SK-N-SH (cell line): ENCODE results near the gene CDH2.

ENCODE experiments used
- EZH2phosphoT487 ChIP-seq: fragments of 200-600 bp; sonication (generic); IDR thresholded peaks from 2 replicates; pipeline ENCODE4 v1.6.1; 2017; ENCODE audit warnings: low read depth, mixed run types, mild to moderate bottlenecking, antibody characterized with exemption, moderate library complexity, borderline replicate concordance
- GABPA ChIP-seq: IDR thresholded peaks from 2 replicates; pipeline ENCODE4 v1.4.0; 2012; ENCODE audit warnings: low read depth, mild to moderate bottlenecking
- NRF1 ChIP-seq: IDR thresholded peaks from 2 replicates; pipeline ENCODE4 v1.6.1; 2012; ENCODE audit warnings: low read depth, mild to moderate bottlenecking, low read length
- POLR2AphosphoS5 ChIP-seq: IDR thresholded peaks from 2 replicates; pipeline ENCODE4 v1.6.1; 2012; ENCODE audit warnings: low read depth, low read length
- RAD21 ChIP-seq: IDR thresholded peaks from 2 replicates; pipeline ENCODE4 v1.6.1; 2012; ENCODE audit warnings: mild to moderate bottlenecking, low read length
- SMC3 ChIP-seq: IDR thresholded peaks from 2 replicates; pipeline ENCODE4 v1.6.1; 2012; ENCODE audit warnings: low read depth, low read length, improper control_type of control experiment
- TAF1 ChIP-seq: IDR thresholded peaks from 2 replicates; pipeline ENCODE4 v1.6.1; 2012; ENCODE audit warnings: low read depth, mild to moderate bottlenecking, low read length, moderate library complexity, borderline replicate concordance
- TF ChIP-seq, protein P1 (sequence below): fragments of 200-600 bp; sonication (generic); IDR thresholded peaks from 2 replicates; pipeline ENCODE4 v1.6.1; 2017; ENCODE audit warnings: antibody characterized with exemption, mild to moderate bottlenecking, moderate library complexity
- TF ChIP-seq, protein P2 (sequence below): IDR thresholded peaks from 2 replicates; pipeline ENCODE4 v1.4.0; 2012; ENCODE audit warnings: low read depth, borderline replicate concordance
- TF ChIP-seq, protein P3 (sequence below): IDR thresholded peaks from 2 replicates; pipeline ENCODE4 v1.4.0; 2012; ENCODE audit warnings: low read depth, borderline replicate concordance
- TF ChIP-seq, protein P4 (sequence below): fragments of 150-350 bp; IDR thresholded peaks from 2 replicates; pipeline ENCODE4 v1.6.1; 2017; ENCODE audit warnings: antibody characterized with exemption, low read length, low read depth, borderline replicate concordance

DNA sequence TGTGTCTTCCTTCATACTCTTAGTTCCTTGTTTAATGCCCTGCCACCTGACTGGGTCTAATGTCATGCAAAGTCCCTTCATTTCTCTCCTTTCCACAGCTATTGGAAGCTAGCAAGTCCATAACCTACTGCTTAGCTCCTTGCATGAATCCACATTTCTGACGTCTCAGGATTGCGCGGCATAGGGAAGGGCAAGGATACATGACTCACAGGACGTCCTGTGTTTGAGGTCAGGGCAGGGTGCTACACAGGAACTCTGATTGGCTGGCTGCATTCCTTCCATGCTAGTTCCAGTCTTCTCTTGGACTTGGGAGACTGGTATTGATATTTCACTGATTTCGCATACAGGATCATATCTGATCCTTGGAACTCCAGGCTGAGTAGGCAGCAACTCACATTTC lies 137.9 kb downstream of the CDH2 start:
- no peak for TF ChIP-seq TAF1
- TF ChIP-seq, protein P1, sequence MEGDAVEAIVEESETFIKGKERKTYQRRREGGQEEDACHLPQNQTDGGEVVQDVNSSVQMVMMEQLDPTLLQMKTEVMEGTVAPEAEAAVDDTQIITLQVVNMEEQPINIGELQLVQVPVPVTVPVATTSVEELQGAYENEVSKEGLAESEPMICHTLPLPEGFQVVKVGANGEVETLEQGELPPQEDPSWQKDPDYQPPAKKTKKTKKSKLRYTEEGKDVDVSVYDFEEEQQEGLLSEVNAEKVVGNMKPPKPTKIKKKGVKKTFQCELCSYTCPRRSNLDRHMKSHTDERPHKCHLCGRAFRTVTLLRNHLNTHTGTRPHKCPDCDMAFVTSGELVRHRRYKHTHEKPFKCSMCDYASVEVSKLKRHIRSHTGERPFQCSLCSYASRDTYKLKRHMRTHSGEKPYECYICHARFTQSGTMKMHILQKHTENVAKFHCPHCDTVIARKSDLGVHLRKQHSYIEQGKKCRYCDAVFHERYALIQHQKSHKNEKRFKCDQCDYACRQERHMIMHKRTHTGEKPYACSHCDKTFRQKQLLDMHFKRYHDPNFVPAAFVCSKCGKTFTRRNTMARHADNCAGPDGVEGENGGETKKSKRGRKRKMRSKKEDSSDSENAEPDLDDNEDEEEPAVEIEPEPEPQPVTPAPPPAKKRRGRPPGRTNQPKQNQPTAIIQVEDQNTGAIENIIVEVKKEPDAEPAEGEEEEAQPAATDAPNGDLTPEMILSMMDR = no peak
- no peak for TF ChIP-seq NRF1
- TF ChIP-seq SMC3 = no peak
- TF ChIP-seq GABPA = no peak
- no peak for TF ChIP-seq POLR2AphosphoS5
- TF ChIP-seq, protein P2, sequence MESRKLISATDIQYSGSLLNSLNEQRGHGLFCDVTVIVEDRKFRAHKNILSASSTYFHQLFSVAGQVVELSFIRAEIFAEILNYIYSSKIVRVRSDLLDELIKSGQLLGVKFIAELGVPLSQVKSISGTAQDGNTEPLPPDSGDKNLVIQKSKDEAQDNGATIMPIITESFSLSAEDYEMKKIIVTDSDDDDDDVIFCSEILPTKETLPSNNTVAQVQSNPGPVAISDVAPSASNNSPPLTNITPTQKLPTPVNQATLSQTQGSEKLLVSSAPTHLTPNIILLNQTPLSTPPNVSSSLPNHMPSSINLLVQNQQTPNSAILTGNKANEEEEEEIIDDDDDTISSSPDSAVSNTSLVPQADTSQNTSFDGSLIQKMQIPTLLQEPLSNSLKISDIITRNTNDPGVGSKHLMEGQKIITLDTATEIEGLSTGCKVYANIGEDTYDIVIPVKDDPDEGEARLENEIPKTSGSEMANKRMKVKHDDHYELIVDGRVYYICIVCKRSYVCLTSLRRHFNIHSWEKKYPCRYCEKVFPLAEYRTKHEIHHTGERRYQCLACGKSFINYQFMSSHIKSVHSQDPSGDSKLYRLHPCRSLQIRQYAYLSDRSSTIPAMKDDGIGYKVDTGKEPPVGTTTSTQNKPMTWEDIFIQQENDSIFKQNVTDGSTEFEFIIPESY = no peak
- TF ChIP-seq, protein P3, sequence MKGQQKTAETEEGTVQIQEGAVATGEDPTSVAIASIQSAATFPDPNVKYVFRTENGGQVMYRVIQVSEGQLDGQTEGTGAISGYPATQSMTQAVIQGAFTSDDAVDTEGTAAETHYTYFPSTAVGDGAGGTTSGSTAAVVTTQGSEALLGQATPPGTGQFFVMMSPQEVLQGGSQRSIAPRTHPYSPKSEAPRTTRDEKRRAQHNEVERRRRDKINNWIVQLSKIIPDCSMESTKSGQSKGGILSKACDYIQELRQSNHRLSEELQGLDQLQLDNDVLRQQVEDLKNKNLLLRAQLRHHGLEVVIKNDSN = no peak
- no peak for TF ChIP-seq RAD21
- TF ChIP-seq, protein P4, sequence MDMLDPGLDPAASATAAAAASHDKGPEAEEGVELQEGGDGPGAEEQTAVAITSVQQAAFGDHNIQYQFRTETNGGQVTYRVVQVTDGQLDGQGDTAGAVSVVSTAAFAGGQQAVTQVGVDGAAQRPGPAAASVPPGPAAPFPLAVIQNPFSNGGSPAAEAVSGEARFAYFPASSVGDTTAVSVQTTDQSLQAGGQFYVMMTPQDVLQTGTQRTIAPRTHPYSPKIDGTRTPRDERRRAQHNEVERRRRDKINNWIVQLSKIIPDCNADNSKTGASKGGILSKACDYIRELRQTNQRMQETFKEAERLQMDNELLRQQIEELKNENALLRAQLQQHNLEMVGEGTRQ = no peak
- TF ChIP-seq EZH2phosphoT487 = no peak
